BLaER1 (cell line): ENCODE data around the gene ZNF766.
"Not testable (repeated sequence)": the region's sequence is repeated elsewhere in the genome, so short reads cannot be mapped to it uniquely, and the experiment has no call there.

ENCODE experiments used
- H3K27ac ChIP-seq: shearing (Covaris generic); formaldehyde crosslinking; 2 replicates; pipeline ENCODE4 v1.8.1; 2022
- H3K27me3 ChIP-seq: shearing (Covaris generic); formaldehyde crosslinking; 2 replicates; pipeline ENCODE4 v1.8.1; 2022
- H3K36me3 ChIP-seq: shearing (Covaris generic); formaldehyde crosslinking; 2 replicates; pipeline ENCODE4 v1.8.1; 2022
- H3K4me1 ChIP-seq: shearing (Covaris generic); formaldehyde crosslinking; 2 replicates; pipeline ENCODE4 v1.8.1; 2022
- H3K4me2 ChIP-seq: shearing (Covaris generic); formaldehyde crosslinking; 2 replicates; pipeline ENCODE4 v1.8.1; 2022
- H3K4me3 ChIP-seq: shearing (Covaris generic); formaldehyde crosslinking; 2 replicates; pipeline ENCODE4 v1.8.1; 2022
- H3K9ac ChIP-seq: shearing (Covaris generic); formaldehyde crosslinking; 2 replicates; pipeline ENCODE4 v1.8.1; 2022
- H3K9me3 ChIP-seq: shearing (Covaris generic); formaldehyde crosslinking; 2 replicates; pipeline ENCODE4 v1.8.1; 2022
- H4K20me1 ChIP-seq: shearing (Covaris generic); formaldehyde crosslinking; 2 replicates; pipeline ENCODE4 v1.8.1; 2022
- Cebpa-rat ChIP-seq: shearing (Covaris generic); IDR thresholded peaks from 2 replicates; pipeline ENCODE4 v1.8.1; 2022

ZNF766 gene

DNA sequence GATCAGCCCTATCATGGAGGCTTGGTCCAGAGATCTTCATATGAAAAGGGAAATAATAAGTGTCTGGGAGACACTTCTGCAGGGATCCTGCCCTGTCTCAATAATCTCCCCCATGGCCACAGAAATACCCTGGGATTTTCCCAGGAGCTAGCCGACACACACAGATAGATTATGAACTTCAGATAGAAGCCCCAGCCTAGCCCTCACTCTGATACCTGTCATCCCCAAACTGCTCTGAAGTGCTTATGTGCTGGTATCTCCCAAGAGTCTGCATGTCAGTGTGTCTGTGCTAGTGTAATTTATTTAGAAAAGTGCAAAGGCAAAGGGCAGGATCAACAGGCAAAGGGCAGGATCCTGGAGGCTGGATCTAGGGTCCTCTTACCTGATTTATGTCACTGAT, 38.7 kb upstream of the ZNF766 start:
- H3K9me3 ChIP-seq = no peaks in the 10 kb centered on the region
- H3K36me3 ChIP-seq = peaks cover 61% of the 10 kb centered on the region
- no peak overlapping the region for H3K4me3 ChIP-seq
- no peak overlapping the region for H3K27ac ChIP-seq
- H3K4me1 ChIP-seq = no peaks in the 10 kb centered on the region
- H3K4me2 ChIP-seq = no peak overlapping the region
- no peak overlapping the region for H3K9ac ChIP-seq
- H4K20me1 ChIP-seq = peaks cover 8% of the 10 kb centered on the region; the same call in 1 of the 2 replicates
- no peak for TF ChIP-seq Cebpa-rat
- no peaks in the 10 kb centered on the region for H3K27me3 ChIP-seq

DNA sequence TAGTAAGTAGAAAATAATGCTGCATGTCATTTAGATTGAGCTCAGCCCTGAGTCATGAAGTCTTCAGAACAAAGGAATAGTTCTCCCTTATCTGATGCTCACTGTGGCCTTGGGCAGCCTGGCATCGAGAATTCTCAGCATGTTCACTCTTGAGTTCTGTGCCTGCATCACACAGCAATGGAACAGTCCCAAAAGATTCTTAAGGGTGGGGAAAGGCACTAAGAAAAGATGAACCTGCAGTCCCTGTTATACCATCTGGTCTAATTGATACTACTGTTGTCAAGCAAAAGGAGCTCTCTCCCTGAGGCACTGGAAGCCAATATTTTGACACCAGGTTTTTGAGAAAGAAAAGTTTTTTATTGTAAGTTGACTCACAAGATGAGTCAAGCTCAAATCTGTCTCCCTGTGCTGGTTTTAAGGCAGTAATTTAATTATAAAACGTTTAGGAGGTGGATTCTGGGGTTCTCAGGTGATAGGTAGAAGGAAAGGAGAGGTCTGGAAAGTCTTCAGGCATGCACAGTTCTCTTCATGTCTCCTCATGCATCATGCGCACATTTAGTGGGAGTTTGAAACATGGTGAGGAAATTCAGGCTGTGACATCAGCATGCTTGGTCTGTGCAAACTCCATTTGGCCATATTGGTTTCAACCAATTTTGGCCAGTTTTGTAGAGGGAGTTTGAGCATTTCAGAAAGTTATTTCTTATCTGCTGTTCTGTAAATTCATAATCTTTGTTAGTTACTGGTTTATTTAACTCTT, 38.1 kb upstream of the ZNF766 start:
- TF ChIP-seq Cebpa-rat = no peak
- no peak overlapping the region for H3K9ac ChIP-seq
- H3K27ac ChIP-seq = no peak overlapping the region
- peaks cover 5% of the 10 kb centered on the region; the same call in 1 of the 2 replicates for H4K20me1 ChIP-seq
- peaks cover 55% of the 10 kb centered on the region for H3K36me3 ChIP-seq
- no peaks in the 10 kb centered on the region for H3K27me3 ChIP-seq
- H3K9me3 ChIP-seq = no peaks in the 10 kb centered on the region
- H3K4me1 ChIP-seq = no peaks in the 10 kb centered on the region
- H3K4me2 ChIP-seq = no peak overlapping the region
- no peak overlapping the region for H3K4me3 ChIP-seq

- Histone ChIP-seq H4K20me1 (no peaks in the 10 kb centered on the region), H3K4me2 (no peak overlapping the region), H3K27me3 (no peaks in the 10 kb centered on the region), H3K9me3 (no peaks in the 10 kb centered on the region), H3K4me3 (no peak overlapping the region), H3K36me3 (peaks cover 24% of the 10 kb centered on the region), H3K4me1 (no peaks in the 10 kb centered on the region), H3K27ac (no peak overlapping the region), H3K9ac (no peak overlapping the region)
- TF ChIP-seq Cebpa-rat = no peak
Measured at GRCh38 chr19:52234406-52234805, 35.0 kb upstream of the ZNF766 start.

- H3K27me3 ChIP-seq = no peaks in the 10 kb centered on the region
- H4K20me1 ChIP-seq = no peaks in the 10 kb centered on the region
- TF ChIP-seq Cebpa-rat = no peak
Measured at GRCh38 chr19:52237197-52237596, 32.2 kb upstream of the ZNF766 start.

DNA sequence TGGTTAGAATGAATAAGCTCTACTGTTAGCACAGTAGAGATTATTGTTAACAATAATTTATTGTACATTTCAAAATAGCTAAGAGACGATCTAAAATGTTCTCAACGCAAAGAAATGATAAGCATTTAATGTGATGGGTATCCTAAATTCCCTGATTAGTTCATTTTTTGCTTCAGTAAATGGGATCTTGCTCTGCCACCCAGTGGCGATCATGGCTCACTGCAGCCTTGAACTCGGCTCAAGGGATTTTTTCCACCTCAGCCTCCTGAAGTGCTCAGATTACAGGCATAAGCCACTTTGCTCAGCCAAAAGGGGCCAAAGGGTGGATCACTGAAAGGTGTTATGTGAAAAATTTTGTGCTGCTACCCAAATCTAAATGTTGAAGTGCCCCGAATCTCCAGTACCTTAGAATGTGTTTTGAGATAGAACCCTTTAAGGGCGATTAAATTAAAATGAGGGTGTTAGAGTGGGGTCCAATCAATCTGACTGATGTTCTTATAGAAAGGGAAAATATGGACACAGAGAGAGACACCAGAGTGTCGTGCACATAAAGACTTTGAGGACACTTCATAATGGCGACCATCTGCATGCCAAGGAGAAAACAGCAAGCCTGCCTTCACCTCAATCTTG, 31.5 kb upstream of the ZNF766 start:
- no peak for TF ChIP-seq Cebpa-rat
- H3K4me1 ChIP-seq = no peaks in the 10 kb centered on the region
- no peak overlapping the region for H3K4me3 ChIP-seq
- no peak overlapping the region for H3K27ac ChIP-seq
- no peaks in the 10 kb centered on the region for H3K36me3 ChIP-seq
- H3K9me3 ChIP-seq = no peaks in the 10 kb centered on the region
- no peaks in the 10 kb centered on the region for H4K20me1 ChIP-seq
- no peak overlapping the region for H3K4me2 ChIP-seq
- no peaks in the 10 kb centered on the region for H3K27me3 ChIP-seq
- no peak overlapping the region for H3K9ac ChIP-seq

More at GRCh38 chr19:52237197-52237596, 32.2 kb upstream of the ZNF766 start:
- H3K9me3 ChIP-seq = no peaks in the 10 kb centered on the region
- no peaks in the 10 kb centered on the region for H3K4me1 ChIP-seq
- no peak overlapping the region for H3K4me3 ChIP-seq
- H3K36me3 ChIP-seq = no peaks in the 10 kb centered on the region
- H3K4me2 ChIP-seq = no peak overlapping the region
- no peak overlapping the region for H3K9ac ChIP-seq
- H3K27ac ChIP-seq = no peak overlapping the region

- no peak overlapping the region for H3K4me2 ChIP-seq
- H3K36me3 ChIP-seq = no peaks in the 10 kb centered on the region
- no peaks in the 10 kb centered on the region for H3K4me1 ChIP-seq
- no peak for TF ChIP-seq Cebpa-rat
- no peak overlapping the region for H3K4me3 ChIP-seq
- no peak overlapping the region for H3K27ac ChIP-seq
- no peaks in the 10 kb centered on the region for H3K27me3 ChIP-seq
- no peak overlapping the region for H3K9ac ChIP-seq
- no peaks in the 10 kb centered on the region for H3K9me3 ChIP-seq
- H4K20me1 ChIP-seq = no peaks in the 10 kb centered on the region
Measured at GRCh38 chr19:52244021-52244420, 25.4 kb upstream of the ZNF766 start.

DNA sequence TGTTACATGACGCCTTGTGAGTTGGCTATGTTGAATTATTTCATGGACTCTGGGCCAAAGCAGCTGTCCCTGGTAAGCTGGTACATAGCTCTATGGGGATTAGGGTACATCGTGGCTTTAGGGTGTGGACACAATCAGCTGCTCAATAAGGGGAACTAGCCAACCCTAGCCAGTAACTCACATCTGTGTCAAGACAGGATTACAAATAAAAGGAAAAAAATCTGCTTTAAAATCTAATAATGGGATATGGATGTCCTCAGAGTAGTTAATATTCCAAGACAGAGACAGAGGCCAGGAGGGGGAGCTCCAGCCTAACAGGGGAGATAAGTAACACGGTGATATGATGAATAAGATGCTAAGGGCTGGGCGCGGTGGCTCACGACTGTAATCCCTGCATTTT, 21.1 kb upstream of the ZNF766 start:
- H3K4me1 ChIP-seq = no peaks in the 10 kb centered on the region
- no peaks in the 10 kb centered on the region for H3K36me3 ChIP-seq
- H3K27ac ChIP-seq = no peak overlapping the region
- no peak overlapping the region for H3K9ac ChIP-seq
- H3K4me2 ChIP-seq = no peak overlapping the region
- H3K9me3 ChIP-seq = 0 out of 2 replicates have a peak, but pooled peaks cover 4% of the 10 kb centered on the region
- H3K4me3 ChIP-seq = no peak overlapping the region
- no peaks in the 10 kb centered on the region for H3K27me3 ChIP-seq
- H4K20me1 ChIP-seq = no peaks in the 10 kb centered on the region
- TF ChIP-seq Cebpa-rat = no peak

GRCh38 chr19:52258426-52258825, 11.0 kb upstream of the ZNF766 start:
- Histone ChIP-seq H4K20me1 (no peaks in the 10 kb centered on the region), H3K4me1 (no peaks in the 10 kb centered on the region), H3K9ac (no peak overlapping the region), H3K4me3 (no peak overlapping the region), H3K9me3 (peaks cover 7% of the 10 kb centered on the region; the same call in 1 of the 2 replicates), H3K36me3 (no peaks in the 10 kb centered on the region), H3K4me2 (no peak overlapping the region), H3K27me3 (no peaks in the 10 kb centered on the region), H3K27ac (no peak overlapping the region)
- TF ChIP-seq Cebpa-rat = no peak

DNA sequence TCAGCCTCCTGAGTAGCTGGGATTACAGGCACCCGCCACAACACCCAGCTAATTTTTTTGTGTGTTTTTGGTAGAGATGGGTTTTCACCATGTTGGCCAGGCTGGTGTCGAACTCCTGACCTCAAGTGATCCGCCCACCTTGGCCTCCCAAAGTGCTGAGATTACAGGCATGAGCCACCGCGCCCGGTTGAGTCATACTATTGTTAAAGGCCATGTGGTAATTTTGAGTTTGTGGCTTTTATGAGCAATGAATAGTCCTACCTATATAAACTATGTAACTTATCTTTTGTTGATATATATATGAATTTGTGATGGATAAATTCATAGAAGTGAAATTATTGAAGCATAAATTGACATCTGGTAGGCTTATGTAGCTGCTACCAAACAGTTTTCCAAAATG, 3.8 kb upstream of the ZNF766 start:
- not testable (repeated sequence) for H3K9ac ChIP-seq, H3K4me1 ChIP-seq, H3K27ac ChIP-seq, H3K36me3 ChIP-seq, H4K20me1 ChIP-seq, H3K4me3 ChIP-seq, H3K27me3 ChIP-seq, H3K4me2 ChIP-seq
- H3K9me3 ChIP-seq = peaks cover 13% of the 10 kb centered on the region; the same call in 1 of the 2 replicates

- Histone ChIP-seq H3K27me3 (no peaks in the 10 kb centered on the region), H3K9ac (peak overlapping the region; percentile 100), H3K9me3 (peaks cover 56% of the 10 kb centered on the region), H3K4me1 (peaks cover 17% of the 10 kb centered on the region), H3K4me2 (peak overlapping the region; percentile 92), H3K27ac (peak overlapping the region; percentile 100), H3K36me3 (peaks cover 47% of the 10 kb centered on the region), H3K4me3 (peak overlapping the region; percentile 99), H4K20me1 (peaks cover 8% of the 10 kb centered on the region; the same call in 1 of the 2 replicates)
- no peak for TF ChIP-seq Cebpa-rat
Measured at GRCh38 chr19:52270266-52270885, 989 bp downstream of the ZNF766 start.
